ENCODE data around the gene S100A3. TPM values are rescaled to one million over a fixed set of nuclear protein-coding genes. Genes with fewer than 3 reads are reported as not detected.

S100A3 gene
- total RNA-seq, 1 donor from 2014 or later = not detected

DNA sequence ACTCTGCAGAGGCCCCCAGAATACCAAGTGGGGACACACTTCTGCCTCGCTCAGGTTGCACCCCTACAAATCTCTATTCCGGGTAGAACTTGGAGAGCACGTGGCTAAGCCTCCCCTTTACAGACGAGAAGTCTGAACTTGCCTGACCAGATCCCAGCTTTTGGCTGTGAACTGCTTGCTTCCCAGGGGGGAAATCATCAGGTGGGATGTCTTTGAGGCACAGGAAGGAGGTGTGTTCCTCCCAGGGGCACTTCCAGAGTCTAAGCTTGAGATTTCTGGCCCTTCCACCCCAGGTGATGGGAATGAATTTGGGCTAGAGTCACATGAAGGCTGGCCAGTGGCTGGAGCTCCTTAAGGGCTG lies 1.3 kb upstream of the S100A3 start:
- intact Hi-C loops (cut with micrococcal nuclease) = no loop called here

DNA sequence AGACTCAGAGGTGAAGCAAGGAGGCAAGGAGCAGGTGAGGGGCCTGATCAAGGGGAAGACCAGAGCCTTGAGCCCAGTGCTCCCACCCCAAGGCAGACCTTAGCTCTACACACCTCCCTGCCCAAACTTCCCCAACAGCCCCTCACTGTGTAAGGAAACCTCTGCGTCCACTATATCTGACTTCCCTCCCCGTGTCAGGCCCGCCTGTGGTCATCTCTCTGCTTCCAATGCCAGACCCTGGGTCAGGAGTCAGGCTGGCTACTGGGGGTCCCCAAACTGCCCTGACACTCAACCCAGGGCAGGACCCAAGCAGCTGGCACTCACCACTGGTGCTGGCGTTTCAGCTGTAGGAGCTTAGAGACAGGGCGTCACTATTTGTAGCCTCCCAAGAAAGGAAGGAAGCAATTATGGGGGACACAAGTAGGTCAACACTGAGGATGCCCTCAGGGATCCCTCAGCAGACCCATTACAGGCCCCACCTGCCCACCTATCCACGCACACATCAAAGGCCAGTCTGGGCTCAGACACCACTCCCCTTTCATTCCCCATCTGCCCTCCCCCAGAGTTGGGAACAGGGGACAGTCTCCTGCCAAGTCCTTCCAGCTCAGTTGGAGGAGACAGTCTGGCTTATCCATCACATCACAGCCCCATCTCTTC lies 811 bp upstream of the S100A3 start:
- intact Hi-C loops (cut with micrococcal nuclease) = no loop called here

DNA sequence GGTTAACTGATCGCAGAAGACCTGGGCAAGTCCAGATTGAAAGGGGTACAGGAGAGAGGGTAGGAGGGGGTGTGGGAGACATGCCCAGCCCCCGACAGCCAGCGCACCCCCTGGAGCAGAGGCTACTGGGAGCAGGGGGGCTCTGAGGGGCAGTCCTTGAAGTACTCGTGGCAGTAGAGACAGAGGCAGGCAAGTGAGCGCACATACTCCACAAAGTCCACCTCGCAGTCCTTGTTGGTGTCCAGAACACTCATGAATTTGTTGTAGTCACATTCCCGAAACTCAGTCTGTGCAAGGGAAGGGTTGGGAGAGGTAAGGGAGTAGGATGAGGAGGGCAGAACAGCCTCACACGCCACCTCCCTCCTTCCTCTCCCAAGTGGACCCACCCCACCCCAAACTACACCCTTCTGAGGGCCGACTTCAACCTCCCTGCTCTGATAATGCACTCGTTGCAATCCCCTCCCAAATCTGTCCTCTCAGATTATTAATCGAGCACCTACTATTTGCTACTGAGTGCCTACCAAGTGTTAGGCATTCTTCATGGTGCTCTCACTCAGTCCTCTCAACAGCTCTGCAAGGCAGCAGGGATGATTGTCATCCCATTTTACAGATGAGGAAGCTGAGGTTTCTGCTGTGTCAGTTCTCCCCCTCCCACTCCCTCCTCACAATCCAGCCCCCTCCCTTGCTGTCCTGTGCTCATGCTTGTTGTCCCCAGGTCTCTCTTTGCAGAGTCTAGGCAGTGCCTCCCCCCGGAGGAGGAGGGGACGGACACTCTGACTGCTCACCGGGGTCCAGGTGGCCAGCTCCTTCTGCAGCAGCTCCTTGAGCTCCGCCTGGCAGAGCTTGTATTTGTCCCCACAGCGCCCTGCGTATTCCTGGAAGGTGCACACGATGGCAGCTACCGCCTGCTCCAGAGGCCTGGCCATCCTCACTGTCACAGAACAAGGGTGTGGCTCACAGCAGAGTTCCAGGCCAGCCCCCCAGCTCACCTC lies 1.2 kb downstream of the S100A3 start:
- intact Hi-C loops (cut with micrococcal nuclease) = no loop called here

DNA sequence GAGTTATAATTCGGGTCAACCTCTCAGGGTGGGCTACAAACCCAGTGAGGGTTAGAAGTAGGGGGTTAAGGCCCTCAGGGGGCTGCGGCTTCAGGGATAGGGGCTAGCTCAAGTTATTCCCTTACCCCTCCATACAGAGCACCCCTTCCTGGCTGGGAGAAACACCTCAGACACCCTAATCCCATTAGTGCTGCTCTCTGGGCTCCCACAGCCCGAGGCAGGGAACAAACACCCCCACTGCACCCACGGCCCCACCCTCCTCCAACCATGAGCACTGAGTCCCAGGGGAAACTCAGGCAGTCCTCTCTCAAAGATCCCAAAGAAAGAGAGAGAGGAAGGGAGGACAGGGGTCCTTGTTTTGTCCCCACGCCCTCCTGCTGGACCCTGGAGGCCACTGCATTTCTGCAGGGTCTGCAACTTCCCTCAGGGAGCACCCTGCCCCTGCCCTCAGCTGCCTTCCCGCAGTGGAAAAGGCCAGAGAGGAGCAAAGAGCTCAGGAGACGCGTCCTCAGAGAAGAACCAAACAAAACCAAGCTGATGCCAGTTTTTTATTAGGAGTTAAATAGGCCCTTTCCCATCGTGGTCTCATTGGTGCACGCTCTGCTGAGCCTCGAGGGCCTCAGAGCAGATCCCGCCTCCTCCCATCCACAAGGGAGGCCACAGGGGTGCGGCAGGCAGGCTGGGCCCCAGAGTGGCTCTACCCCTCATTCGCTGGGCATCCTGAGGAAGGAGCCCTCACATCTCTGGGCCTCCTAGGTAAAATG lies 2.1 kb downstream of the S100A3 start:
- intact Hi-C loops (cut with micrococcal nuclease) = no loop called here

DNA sequence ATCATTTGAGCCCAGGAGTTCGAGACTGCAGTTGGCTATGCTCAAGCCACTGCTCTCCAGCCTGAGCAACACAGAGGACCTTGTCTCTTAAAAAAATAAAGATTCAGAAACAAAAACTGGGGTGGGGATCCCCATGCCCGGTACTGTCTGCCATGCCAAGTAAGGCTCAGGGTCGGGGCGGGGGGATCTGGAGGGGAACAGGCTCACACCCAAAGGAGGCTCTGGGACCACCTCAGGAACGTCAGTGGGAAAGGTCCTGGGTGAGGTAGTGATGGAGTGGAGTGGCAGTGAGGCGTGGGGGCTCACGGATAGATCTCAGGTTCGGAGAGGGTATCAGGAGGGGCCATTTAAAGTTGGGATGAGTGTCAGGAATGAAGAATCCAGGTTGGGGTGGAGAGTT lies 2.7 kb downstream of the S100A3 start:
- intact Hi-C loops (cut with micrococcal nuclease) = no loop called here

DNA sequence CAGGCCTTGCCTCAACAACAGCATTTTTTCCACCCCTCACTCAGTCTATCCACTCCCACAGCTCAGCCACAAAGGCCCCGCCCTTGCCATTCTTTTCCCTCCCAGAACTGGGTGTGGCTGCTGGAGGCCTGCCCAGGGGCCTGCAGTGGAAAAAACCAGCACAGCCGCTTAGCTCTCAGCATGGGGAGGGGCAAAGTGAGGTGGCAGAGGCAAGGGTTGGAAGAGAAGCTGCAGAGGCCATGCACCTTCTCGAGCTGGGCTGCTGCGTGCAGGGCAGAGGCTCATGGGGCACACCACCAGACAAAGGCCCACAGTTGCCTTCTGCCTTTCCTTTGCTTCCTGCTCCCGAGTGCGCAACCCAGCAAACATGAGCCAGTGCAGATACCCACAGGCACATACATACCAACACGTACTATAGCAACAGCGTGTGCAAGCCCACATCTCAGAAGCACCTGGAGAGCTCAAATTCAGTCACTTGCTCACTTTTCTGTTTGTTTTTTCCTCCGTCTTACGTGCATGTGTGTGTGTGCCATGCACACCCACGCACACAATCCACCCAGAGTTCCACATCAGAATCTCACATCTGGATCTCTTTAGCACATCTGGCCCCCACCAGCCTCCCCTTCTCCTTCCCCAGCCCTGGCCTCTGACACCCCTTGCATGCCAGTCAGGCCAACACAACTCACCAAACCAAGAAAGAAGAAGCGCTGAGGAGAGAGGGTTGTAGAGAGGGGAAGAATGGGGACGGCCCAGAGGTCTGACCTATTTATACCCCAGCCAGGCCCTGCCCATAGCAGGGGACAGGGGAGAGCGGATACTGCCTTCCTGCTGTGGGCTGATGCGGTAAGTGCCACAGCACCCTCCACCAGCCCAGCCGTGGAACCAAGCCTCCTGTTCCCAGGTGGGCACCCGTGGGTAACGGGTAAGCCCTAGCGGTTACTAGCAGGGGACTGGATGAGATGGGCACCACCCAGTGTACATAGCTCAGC lies 3.7 kb downstream of the S100A3 start, which contains the start of gene S100A4:
Gene S100A4 (minus strand): TSS at position 740 of the 989 bp plus-strand sequence. CDS start 1,012 bp downstream, outside the sequence.
- intact Hi-C loops (cut with micrococcal nuclease) = loop anchor here (1.0 kb wide), 2 partner anchors 9 to 21 kb away; no protein-coding TSS in a partner anchor

DNA sequence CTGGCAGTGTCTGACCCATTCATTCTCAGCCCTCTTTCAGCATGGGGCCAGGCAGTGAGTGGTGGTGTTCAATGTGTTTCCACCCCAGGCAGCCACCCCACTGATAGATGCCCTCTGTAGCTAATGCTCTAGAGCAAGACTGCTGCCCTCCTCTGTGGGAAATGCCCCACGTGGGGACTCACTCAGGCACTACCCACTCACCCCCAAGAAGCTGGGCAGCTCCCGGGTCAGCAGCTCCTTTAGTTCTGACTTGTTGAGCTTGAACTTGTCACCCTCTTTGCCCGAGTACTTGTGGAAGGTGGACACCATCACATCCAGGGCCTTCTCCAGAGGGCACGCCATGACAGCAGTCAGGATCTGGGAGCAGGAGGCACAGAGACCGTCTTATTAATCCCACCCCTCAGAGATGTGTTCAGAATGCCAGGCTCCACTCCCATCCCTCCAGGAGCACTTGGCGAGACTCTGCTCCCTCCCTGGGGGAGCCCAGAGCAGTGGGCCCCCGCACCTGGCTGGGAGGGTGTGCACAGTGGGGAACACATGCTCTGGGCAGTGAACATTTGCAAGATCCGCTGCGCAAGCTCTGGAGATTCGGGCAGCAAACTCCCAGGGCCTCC lies 4.5 kb downstream of the S100A3 start:
- intact Hi-C loops (cut with micrococcal nuclease) = loop anchor here (1.0 kb wide), 2 partner anchors 8 to 22 kb away; no protein-coding TSS in a partner anchor

DNA sequence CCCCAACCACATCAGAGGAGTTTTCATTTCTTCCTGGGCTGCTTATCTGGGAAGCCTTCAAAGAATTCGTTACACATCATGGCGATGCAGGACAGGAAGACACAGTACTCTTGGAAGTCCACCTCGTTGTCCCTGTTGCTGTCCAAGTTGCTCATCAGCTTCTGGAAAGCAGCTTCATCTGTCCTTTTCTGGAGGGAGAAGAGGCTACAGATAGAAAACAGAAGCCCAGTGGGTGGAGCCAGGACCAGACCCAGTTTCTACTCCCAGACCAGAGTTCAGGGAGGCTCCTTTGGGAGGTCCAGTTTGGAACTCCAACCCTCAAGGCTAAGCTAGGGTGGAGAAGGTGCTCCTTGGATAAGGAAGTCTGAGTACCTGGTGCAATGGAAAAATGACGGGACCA lies 5.3 kb downstream of the S100A3 start:
- intact Hi-C loops (cut with micrococcal nuclease) = no loop called here

DNA sequence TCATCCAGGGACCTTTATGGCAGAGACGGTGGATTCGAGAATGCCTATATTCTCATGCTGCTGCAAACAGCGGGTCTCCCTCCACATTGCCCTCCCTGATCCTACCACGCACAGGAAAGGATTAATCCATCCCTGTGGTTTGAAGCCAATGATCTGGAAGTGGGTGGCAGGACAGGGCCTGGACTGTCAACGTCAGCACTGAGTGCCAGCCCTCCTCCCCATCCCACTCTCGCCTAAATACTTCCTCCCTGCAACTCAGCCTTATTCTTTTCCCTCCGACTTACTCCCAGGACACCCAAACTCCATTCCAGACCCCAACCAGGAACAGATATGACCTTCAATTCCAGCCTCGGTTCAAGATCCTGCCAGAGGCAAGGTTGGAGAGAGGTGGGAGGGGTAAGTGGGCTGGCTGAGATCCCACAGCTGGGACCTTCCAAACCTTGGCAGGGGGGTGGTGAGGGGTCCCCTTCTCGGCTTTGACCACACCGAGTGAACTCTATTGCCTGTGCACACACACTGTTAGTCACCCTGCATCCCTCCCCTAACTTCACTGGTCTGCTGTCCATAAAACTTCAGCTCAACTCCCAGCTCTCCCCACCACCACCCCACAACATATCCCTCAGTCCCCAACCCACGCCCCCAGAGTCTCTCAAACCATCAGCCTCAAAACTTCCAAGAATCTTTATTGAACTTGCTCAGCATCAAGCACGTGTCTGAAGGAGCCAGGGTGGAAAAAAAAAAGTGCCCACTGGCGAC lies 5.9 kb downstream of the S100A3 start:
- intact Hi-C loops (cut with micrococcal nuclease) = no loop called here

DNA sequence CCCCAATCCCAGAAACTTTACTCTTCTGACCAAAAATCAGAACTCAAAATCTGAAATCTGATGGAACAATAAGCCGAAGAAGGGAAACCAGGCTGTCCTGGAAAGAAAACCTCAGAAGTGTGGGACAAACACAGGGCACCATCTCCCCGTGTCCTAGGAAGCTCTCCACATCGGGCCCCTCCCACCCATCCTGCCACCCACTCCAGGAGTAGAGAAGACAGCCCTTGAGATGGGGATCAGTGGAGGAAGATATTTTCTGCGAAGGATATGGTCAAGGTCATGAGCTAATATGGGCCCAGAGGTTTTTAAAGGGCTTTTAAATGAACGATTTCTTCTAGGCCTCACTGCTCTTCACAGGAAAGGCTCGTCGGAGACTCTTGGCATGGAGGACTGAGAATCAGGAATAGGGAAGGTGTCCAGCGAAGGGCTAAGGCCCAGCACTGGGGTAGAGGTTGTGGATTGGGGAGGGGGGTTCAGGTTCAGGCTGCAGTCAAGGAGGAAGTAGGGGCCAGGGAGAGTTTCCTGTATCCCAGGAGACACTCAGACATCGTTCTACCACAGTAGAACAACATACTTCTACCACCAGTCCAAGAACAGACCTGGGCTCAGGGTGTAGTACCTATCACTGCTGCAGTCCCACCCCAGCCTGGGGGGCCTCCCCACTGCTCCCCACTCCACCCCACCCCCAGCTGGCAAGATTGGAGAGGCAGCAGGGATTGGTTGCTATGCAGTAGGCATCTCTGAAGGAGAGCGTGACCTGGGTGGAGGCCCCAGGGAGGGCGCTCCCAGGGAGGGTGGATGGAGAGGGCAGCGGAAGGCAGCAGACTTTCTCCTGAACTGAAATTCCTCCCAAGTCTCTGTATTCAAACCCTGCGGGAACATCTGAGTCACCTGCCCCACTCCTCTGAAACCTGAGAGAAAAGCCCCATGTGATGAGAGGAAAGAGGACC lies 7.1 kb downstream of the S100A3 start:
- intact Hi-C loops (cut with micrococcal nuclease) = no loop called here

DNA sequence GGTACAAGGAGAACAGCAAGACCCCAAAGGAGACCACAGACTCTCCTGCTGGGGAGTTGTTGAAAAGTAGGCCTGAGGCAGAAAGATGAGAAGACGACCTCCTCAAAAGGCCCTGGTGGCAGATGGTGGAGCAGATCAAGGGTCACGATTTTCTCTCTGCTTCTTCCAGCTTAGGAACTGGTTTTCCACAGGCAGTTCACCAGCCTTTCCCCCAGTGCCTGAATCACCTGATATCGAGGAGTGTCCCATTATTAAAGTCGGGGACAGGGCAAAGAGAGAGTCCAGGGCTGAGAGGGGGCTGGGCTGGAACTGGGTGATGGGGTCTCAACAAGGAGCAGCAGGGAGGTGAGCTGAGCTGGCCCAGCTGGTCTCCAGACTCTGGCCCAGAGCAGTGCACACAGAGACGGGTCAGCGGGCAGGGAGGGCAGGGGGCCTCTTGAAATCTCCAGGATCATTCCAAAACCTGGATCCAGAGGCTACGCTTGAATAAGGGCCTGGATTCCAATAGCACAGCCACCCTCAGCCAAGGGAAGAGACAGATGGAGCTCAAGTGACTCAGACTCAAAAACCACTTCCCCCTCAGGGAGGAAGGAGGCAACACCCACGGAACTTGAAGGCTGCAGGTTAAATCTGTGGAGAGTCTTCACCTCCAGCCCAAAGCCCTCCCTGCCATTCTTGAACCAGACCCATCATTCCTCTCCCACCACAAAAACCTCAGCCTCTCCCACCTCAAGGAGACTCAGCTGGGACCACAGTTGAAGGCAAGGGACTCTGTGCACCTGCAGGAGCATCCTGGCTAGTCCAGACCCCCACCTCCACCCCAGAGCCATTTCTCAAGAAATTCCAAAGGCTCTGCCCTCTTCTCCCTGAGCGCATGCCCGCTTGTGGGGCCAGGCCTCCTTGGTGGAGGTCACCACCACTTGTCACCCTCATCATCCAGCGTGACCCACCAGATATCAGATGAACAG lies 8.4 kb downstream of the S100A3 start, which contains the start of gene S100A5:
Gene S100A5 (minus strand): TSS at position 541 of the 968 bp plus-strand sequence. CDS start 743 bp downstream, outside the sequence.
- intact Hi-C loops (cut with micrococcal nuclease) = no loop called here

DNA sequence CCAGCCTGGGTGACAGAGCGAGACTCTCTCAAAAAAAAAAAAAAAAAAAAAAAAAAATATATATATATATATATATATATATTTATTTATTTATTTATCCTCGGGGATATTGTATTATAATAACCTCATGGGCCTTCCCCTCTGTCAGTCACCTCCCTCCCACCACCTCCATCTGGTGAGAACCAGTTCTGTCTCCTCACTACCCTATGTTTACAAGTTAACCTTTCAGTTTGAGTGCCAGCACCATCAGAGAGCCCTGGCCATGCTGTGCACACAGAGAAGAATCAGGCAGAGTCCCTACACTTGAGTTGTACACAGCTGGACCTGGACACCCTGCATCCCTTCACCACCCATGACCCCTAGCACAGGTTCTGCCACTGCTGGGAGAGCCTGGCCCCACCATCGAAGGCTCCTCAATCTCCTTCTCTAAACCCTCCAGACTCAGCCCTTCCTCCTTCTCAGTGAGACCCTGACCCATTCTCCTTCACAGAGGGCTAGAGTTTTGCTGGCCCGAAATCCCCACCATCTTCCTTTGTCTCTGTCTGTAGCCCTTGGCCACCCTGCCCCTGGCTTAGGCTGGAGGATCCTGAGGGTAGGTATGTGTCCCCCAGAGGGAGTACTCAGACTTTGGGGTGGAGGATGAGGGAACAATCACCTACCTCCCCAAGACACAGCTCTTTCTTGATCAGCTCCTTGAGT lies 9.5 kb downstream of the S100A3 start:
- intact Hi-C loops (cut with micrococcal nuclease) = loop anchor here (10.0 kb wide), 2 partner anchors 185 to 425 kb away; partner anchors contain the start of genes CREB3L4, INTS3 and SLC39A1

DNA sequence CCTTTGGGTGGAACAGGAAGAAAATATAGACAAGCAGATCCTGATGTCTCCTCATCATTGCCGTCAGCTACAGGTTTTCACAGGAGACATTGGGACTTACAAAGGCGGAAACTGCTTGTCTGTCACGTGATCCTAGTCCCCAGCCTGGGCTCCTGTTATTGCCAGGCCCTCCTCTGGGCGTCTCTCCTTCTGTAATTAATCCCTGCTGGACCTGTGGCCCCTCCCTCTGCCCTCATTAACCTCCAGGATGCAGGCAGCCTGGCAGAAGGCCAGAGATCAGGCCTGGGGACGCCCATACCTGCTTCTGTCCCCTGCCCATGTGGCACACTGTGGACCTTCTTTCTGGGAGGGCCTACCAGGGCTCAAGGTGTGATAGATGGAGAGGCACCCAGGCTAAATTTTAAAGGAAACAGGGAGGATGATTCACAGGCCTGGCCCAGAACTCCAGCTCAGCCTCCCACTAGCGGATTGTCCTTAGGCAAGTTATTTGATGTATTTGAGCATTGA lies 10.7 kb downstream of the S100A3 start:
- intact Hi-C loops (cut with micrococcal nuclease) = loop anchor here (10.0 kb wide), 2 partner anchors 186 to 426 kb away; partner anchors contain the start of genes CREB3L4, INTS3 and SLC39A1

DNA sequence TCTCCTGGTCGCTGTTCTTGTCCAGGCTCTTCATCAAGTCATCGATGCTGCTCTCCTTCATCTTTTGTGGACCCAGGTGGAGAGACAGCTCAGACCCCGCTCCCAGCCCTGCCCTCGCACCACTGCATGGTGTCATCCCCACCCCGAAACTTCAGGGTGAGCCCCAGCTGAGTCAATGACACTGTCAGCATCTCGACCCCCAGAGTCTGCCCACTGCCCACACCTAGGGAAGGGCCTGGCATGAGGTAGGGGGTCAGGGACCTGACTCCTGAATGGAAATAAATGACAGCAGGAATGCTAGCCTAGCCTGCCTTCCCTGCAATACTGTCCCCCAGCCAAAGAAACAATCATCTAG lies 11.7 kb downstream of the S100A3 start:
- intact Hi-C loops (cut with micrococcal nuclease) = loop anchor here (10.0 kb wide), 2 partner anchors 187 to 427 kb away; partner anchors contain the start of genes CREB3L4, INTS3 and SLC39A1

DNA sequence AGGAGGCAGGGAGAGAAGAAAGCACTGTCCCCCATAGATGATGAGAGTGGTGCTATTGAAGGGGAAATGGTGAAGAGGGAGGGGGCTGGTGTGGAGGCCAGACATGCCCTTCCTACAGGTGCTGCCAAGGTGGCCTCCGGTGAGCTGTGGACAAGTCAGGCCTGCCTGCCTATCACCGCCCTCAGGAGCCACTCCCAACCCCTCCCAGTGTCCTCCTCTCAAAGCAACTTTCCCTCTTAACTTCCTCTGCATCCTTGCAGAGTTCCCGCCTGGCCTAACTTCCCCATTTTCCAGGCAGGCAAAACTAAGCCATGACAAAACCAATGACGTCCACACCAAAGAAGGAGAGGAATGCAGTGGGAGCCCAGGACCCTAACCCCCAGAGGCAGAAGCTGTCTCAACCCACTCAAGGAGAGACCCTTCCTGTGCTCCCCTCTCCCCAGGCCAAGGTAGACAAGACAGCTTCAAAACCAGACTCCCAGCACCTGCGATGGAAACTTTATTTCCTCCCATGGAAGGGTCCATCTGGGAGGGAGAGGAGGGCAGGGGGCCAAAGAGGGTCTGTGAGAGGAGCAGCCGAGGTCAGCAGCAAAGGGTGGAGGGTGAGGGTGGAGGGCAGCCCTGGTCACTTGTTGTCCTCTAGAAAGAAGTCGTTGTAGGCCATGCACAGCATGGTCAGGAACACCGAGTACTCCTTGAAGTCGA lies 12.2 kb downstream of the S100A3 start:
- intact Hi-C loops (cut with micrococcal nuclease) = loop anchor here (1.0 to 10.0 kb wide), 3 partner anchors 8 to 428 kb away; partner anchors contain the start of genes CREB3L4, INTS3, S100A4 and SLC39A1

Measured in T-helper 2 cell treated with Interferon-gamma antibody and Interleukin-4, amounts not matched to agents 100 ng/mL and 5 ng/mL, for 36 hours (primary cell).